ENCODE results near the gene CTNNA2. TPM values are rescaled to one million over a fixed set of nuclear protein-coding genes. Genes with fewer than 3 reads are reported as not detected.

CTNNA2 gene
- total RNA-seq, 1 experiment from 2014 or later: not detected

- ChIA-PET CTCF (no interaction called here), POLR2A (ENCODE audit: unreplicated experiment) (no interaction called here)
- Histone ChIP-seq H3K27ac (no peak overlapping the region), H4K20me1 (ENCODE audit: insufficient read depth) (no peaks in the 10 kb centered on the region), H3K4me1 (replicated peaks; ENCODE audit: insufficient read depth) (no peaks in the 10 kb centered on the region), H2AFZ (no peak overlapping the region), H3K27me3 (ENCODE audit: insufficient read depth, low read depth) (no peaks in the 10 kb centered on the region), H3K4me2 (no peak overlapping the region), H3K9me2 (ENCODE audit: insufficient read depth) (no peaks in the 10 kb centered on the region), H3K9me3 (ENCODE audit: insufficient read depth, low read depth) (no peaks in the 10 kb centered on the region), H3K36me3 (ENCODE audit: low read depth) (no peaks in the 10 kb centered on the region), H3F3A (ENCODE audit: insufficient read depth, low read depth) (no peaks in the 10 kb centered on the region), H3K79me2 (ENCODE audit: low read depth) (no peaks in the 10 kb centered on the region), H3K4me3 (no peak overlapping the region)
- BruUV-seq (replicated peaks): no TSS peak
- intact Hi-C loops (cut with micrococcal nuclease; ENCODE audit: unreplicated experiment): no loop called here
- TF ChIP-seq CTCF (conservative IDR thresholded peaks at IDR 0.05) (no peak), EZH2 (IDR thresholded peaks at IDR 0.05; ENCODE audit: low read depth) (no peak)
- no peak for DNase-seq
Measured at GRCh38 chr2:80643598-80643997, 1130.7 kb downstream of the CTNNA2 start.

- Histone ChIP-seq H3K4me2 (no peak overlapping the region), H3K36me3 (ENCODE audit: low read depth) (no peaks in the 10 kb centered on the region), H4K20me1 (ENCODE audit: insufficient read depth) (no peaks in the 10 kb centered on the region), H2AFZ (no peak overlapping the region), H3K27me3 (ENCODE audit: insufficient read depth, low read depth) (no peaks in the 10 kb centered on the region), H3K79me2 (ENCODE audit: low read depth) (no peaks in the 10 kb centered on the region), H3K9me2 (ENCODE audit: insufficient read depth) (no peaks in the 10 kb centered on the region), H3K9me3 (ENCODE audit: insufficient read depth, low read depth) (no peaks in the 10 kb centered on the region), H3K27ac (no peak overlapping the region), H3F3A (ENCODE audit: insufficient read depth, low read depth) (no peaks in the 10 kb centered on the region), H3K4me3 (no peak overlapping the region), H3K4me1 (replicated peaks; ENCODE audit: insufficient read depth) (no peaks in the 10 kb centered on the region)
- intact Hi-C loops (cut with micrococcal nuclease; ENCODE audit: unreplicated experiment): no loop called here
- ChIA-PET POLR2A (ENCODE audit: unreplicated experiment) (no interaction called here), CTCF (no interaction called here)
- no peak for DNase-seq
- BruUV-seq (replicated peaks): no TSS peak
- TF ChIP-seq CTCF (conservative IDR thresholded peaks at IDR 0.05) (no peak), EZH2 (IDR thresholded peaks at IDR 0.05; ENCODE audit: low read depth) (no peak)
Measured at GRCh38 chr2:80651435-80651834, 1138.6 kb downstream of the CTNNA2 start.

GRCh38 chr2:80655265-80655664 lies 1142.4 kb downstream of the CTNNA2 start:
- no peaks in the 10 kb centered on the region for H3F3A ChIP-seq (ENCODE audit: insufficient read depth, low read depth)
- no peak overlapping the region for H3K4me2 ChIP-seq
- H3K36me3 ChIP-seq (ENCODE audit: low read depth): no peaks in the 10 kb centered on the region
- H2AFZ ChIP-seq: no peak overlapping the region
- ChIA-PET CTCF (no interaction called here), POLR2A (ENCODE audit: unreplicated experiment) (no interaction called here)
- TF ChIP-seq EZH2 (IDR thresholded peaks at IDR 0.05; ENCODE audit: low read depth) (no peak), CTCF (conservative IDR thresholded peaks at IDR 0.05) (no peak)
- H3K4me1 ChIP-seq (replicated peaks; ENCODE audit: insufficient read depth): no peaks in the 10 kb centered on the region
- no peaks in the 10 kb centered on the region for H3K9me2 ChIP-seq (ENCODE audit: insufficient read depth)
- H3K27me3 ChIP-seq (ENCODE audit: insufficient read depth, low read depth): no peaks in the 10 kb centered on the region
- no peaks in the 10 kb centered on the region for H4K20me1 ChIP-seq (ENCODE audit: insufficient read depth)
- no peak overlapping the region for H3K4me3 ChIP-seq
- H3K79me2 ChIP-seq (ENCODE audit: low read depth): no peaks in the 10 kb centered on the region
- H3K9me3 ChIP-seq (ENCODE audit: insufficient read depth, low read depth): no peaks in the 10 kb centered on the region
- intact Hi-C loops (cut with micrococcal nuclease; ENCODE audit: unreplicated experiment): no loop called here
- no peak overlapping the region for H3K27ac ChIP-seq
- no TSS peak for BruUV-seq (replicated peaks)
- no peak for DNase-seq

All from PC-9 (cell line).